ENCODE data around the gene LEF1.

The LEF1 gene

DNA sequence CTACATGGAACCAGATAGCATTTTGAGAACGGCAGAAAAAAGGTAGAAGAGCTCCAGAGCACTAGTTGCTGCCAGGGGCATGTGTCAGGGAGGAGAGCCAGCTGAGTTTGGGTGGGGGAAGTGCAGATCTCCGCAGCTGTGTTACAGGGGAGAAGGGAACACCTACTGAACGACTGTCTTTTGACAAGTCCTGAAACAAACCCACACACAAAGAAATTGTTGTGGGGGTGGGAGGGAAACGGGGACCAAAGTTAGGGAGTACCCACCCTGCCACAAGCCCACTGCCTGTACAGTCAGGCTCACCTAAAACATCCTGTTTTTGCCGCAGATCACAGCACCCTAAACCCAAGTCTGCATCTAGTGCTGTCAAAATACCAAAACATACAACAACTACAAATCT is 55.5 kb downstream of the LEF1 start:
- DNase-seq (ENCODE audit: low read depth, low spot score) = no peak

DNA sequence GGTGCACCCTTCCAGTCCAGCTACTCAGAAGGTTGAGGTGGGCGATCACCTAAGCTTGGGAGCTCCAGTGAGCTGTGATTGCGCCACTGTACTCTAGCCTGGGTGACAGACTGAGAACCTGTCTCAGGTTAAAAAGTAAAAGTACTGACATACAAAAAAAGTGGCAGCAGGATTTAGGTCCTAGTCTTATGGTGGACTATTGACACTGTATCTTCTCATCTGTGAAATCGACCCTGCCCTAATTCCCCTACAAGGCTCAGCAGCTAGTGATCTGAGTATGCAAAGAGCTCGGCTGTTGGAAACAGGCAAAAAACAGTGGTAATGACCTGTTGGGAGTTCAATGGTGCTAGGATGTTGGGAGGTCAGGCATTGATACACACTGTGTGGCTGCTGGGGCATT is 57.0 kb downstream of the LEF1 start:
- no peak for DNase-seq (ENCODE audit: low read depth, low spot score)

DNA sequence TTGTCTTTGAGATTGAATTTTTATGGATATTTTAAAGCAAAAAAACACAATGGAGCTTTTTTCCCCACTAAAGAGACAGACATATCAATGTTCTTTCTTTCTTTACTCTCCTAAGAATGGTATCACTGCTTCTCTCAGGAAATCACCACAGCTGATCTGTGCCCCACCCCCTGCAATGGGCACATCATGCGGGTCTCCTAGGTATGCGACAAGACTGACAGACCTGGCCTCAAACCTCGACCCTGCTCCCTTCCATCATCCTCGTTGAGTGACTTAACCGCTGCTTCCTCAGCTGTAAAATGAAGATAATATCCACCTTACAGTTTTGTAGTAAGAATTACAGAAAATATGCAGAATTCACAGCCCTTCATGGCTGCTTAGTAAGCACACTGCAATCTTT is 58.3 kb downstream of the LEF1 start:
- DNase-seq (ENCODE audit: low read depth, low spot score) = no peak

GRCh38 chr4:108109997-108110416 is 58.7 kb downstream of the LEF1 start:
- no peak for DNase-seq (ENCODE audit: low read depth, low spot score)

DNA sequence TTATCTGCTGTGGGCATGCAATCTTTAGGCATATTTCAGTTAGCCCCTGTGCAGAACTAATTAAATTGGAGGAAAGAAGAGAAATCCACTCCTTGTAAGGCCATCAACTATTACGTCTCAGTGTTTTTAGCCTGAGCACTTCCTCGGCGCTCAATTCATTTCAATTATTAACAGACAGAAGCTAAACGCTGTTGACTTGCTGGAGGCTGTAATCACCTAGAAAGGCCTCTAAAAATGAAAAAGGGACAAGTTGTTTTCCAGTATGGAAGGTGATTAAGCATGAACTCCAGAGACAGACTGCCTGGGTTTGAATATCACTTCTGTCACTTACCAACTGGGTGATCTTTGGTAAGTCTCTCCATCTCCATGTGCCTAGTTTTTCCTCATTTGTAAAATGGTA is 59.6 kb downstream of the LEF1 start:
- DNase-seq (ENCODE audit: low read depth, low spot score) = no peak

DNA sequence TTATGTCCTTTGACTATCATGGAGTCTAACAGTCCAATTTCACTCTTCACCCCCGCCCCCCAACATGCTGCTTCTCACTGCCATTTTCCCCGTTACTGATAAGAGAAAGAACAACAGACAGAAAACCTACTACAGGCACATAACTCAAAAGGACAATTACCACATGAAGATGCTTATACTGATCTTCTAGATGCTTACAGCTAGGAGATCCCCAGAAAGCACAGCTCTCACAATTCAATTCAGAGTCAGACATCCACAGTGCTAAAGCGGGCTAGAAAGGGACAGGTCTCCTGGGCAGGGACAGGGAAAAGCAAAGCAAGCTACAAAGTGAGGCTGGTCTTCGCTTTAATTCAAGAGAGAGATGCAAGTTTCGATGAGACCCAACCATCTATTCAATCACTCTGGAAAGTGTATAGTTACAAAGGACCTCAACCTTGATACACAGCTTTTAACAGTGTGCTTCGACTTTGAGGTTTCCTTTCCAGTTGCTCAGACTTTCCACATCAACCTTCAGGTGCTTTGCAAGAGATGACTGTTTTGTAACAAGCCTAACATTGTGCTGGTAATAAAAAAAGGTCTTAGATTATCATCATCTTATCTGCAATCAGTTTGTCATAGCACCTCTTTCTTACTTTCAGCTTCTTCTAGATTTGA is 60.9 kb downstream of the LEF1 start:
- DNase-seq (ENCODE audit: low read depth, low spot score) = no peak

GRCh38 chr4:108107101-108107500 is 61.6 kb downstream of the LEF1 start:
- DNase-seq (ENCODE audit: low read depth, low spot score) = no peak

GRCh38 chr4:108106186-108106585 is 62.5 kb downstream of the LEF1 start:
- no peak for DNase-seq (ENCODE audit: low read depth, low spot score)

- DNase-seq (ENCODE audit: low read depth, low spot score) = no peak
Observed at GRCh38 chr4:108103099-108103862, 65.5 kb downstream of the LEF1 start.

DNA sequence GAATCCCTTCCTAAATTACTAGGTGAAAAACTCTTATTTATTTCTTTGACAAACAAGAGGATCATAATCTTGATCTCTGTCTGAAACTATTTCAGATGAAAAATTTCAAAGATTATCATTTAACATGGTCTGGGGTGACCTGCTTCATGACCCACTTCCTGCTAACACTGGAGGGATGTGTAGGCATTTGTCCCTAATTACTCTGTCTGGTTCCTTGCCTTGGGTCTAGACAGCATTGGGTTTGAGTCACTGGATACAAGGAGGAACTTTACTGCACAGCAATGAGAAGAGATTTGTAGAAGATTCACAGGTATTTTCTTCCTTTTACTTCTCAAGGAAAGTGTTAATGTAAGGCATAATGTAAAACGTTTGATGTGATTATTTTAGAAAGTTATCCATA is 67.9 kb downstream of the LEF1 start:
- DNase-seq (ENCODE audit: low read depth, low spot score) = no peak

GRCh38 chr4:108099838-108100237 is 68.9 kb downstream of the LEF1 start:
- DNase-seq (ENCODE audit: low read depth, low spot score) = no peak

GRCh38 chr4:108097990-108098553 is 70.7 kb downstream of the LEF1 start:
- no peak for DNase-seq (ENCODE audit: low read depth, low spot score)

- DNase-seq (ENCODE audit: low read depth, low spot score) = no peak
Observed at GRCh38 chr4:108094923-108095482, 73.7 kb downstream of the LEF1 start.

DNA sequence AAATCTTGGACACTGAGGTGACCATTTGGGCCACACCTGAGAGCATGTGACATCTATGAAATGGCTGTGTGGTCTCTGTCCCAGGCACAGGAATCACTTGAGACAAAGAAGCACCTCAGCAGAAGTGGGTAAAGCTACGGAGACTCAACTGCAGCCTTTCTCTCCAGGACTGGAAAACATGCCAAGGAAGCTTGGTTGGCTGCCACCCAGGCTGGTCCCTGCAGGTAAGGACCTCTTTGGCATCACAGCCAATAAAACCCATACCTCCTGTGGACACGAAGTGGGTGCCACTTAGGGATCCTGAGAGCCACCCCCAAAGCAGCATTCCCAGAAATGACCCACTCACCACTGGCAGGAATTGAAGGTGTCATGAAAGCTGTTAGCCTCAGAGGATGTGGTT is 74.6 kb downstream of the LEF1 start:
- DNase-seq (ENCODE audit: low read depth, low spot score) = no peak

DNA sequence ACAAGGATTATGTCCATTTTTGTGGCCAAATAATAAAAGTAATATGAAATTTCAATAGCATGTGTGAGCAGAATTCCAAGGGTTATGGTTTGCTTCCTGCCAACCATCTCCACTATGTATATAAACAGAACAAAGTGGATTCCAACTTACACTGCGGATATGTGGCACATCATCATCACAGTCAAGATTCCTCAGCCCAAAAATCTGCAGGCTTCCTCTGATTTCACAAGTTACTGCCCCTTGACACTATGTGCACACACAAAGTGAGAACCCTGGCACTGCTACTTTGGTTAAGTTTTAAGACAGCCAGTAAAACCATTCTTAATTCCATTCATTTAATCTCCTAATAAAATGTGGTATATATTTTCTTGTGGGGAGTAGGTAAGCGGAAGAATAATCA is 76.4 kb downstream of the LEF1 start:
- no peak for DNase-seq (ENCODE audit: low read depth, low spot score)

- DNase-seq (ENCODE audit: low read depth, low spot score) = no peak
Observed at GRCh38 chr4:108087293-108087967, 81.3 kb downstream of the LEF1 start.

GRCh38 chr4:108081256-108081655 is 87.5 kb downstream of the LEF1 start:
- DNase-seq (ENCODE audit: low read depth, low spot score) = no peak

- no peak for DNase-seq (ENCODE audit: low read depth, low spot score)
Observed at GRCh38 chr4:108080747-108081146, 88.0 kb downstream of the LEF1 start.

DNA sequence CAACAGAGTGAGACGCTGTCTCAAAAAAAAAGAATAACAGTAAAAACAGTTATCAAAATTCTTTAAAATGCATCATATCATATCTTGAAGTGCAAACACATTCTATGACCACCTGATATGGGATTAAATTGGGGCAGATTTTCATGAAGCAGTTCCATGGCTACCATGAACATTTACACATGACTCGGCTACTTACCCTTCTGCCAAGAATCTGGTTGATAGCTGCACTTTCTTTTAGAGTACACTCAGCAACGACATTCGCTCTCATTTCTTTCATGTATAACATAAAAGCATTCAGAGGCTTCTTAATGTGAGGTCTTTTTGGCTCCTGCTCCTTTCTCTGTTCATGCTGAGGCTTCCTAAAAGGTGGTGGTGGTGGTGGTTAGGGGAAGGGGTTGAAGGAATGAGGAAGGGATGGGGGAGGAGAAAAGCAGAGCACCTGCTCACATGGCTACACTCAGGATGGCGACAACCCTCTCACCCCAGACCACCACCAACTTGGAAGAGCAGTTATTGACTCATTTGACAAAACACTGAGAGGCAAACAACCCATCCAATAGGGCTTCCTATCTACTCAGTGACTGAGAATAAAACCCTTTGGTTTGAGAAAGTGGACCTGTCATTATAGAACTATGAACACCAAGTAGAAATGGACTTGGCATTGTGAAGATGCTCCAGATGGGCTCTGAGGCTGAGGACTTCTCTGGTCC is 90.6 kb downstream of the LEF1 start:
- DNase-seq (ENCODE audit: low read depth, low spot score) = no peak

- no peak for DNase-seq (ENCODE audit: low read depth, low spot score)
Observed at GRCh38 chr4:108072300-108072699, 96.4 kb downstream of the LEF1 start.

GRCh38 chr4:108070775-108071174 is 98.0 kb downstream of the LEF1 start:
- DNase-seq (ENCODE audit: low read depth, low spot score) = no peak

GRCh38 chr4:108068442-108068841 is 100.3 kb downstream of the LEF1 start:
- DNase-seq (ENCODE audit: low read depth, low spot score) = no peak

Measured in smooth muscle cell of the brain vasculature (primary cell).